ENCODE data around the gene RAPGEF1.

DNA sequence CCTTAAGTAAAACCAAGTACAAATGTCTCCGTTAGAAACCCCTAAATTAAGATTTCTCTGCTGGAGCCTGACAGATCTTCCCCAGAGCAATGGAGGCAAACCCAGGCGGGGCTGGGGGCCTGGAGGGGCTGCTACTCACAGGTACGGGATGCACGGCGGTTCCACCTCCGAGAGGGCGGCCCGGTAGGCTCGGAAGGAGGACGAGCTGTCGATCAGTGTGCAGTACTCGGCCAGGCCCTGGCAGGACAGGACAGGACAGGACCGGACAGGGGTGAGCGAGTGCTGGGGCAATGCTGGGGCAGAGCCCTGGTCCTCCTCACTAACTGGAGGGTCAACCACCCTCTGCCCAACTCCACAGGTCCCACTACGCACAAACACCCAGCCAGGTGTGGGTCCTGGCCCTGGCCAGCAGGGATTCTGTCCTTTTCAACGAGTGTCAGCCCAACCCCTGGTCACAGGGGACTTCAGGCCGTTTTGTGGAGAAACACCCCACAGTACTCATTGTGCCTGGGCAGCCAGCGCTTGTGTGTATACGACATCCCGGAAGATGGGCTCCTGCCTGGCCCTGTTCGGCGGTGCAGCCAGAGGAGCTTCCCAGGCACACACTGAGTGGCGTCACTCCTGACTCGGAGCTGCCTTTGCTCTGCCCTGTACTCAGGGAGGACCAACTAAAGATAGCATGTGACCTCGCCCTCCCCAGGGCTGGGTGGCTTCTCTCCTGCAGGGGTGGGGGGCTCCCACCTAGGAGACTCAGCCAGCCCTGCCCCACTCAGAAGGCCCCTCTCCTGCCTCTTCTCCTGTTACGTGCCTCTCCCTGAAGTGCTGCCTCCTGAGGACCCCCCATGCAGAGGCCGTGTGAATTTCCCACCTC, 157.2 kb downstream of the RAPGEF1 start:
- TF ChIP-seq, protein P1, sequence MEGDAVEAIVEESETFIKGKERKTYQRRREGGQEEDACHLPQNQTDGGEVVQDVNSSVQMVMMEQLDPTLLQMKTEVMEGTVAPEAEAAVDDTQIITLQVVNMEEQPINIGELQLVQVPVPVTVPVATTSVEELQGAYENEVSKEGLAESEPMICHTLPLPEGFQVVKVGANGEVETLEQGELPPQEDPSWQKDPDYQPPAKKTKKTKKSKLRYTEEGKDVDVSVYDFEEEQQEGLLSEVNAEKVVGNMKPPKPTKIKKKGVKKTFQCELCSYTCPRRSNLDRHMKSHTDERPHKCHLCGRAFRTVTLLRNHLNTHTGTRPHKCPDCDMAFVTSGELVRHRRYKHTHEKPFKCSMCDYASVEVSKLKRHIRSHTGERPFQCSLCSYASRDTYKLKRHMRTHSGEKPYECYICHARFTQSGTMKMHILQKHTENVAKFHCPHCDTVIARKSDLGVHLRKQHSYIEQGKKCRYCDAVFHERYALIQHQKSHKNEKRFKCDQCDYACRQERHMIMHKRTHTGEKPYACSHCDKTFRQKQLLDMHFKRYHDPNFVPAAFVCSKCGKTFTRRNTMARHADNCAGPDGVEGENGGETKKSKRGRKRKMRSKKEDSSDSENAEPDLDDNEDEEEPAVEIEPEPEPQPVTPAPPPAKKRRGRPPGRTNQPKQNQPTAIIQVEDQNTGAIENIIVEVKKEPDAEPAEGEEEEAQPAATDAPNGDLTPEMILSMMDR (IDR thresholded peaks at IDR 0.05; ENCODE audit: low read length), result no peak
- TF ChIP-seq EZH2 (optimal IDR thresholded peaks at IDR 0.05; ENCODE audit: low read depth, low read length), result no peak
